Kidney capillary endothelial cell (primary cell): ENCODE results near the gene GCNA.
"Not testable (repeated sequence)": the region's sequence is repeated elsewhere in the genome, so short reads cannot be mapped to it uniquely, and the experiment has no call there.

Experiments
- DNase-seq: peaks from one replicate; pipeline ENCODE4 v3.0.0-alpha.2; 2018; ENCODE audit warnings: low spot score

GCNA gene

DNA sequence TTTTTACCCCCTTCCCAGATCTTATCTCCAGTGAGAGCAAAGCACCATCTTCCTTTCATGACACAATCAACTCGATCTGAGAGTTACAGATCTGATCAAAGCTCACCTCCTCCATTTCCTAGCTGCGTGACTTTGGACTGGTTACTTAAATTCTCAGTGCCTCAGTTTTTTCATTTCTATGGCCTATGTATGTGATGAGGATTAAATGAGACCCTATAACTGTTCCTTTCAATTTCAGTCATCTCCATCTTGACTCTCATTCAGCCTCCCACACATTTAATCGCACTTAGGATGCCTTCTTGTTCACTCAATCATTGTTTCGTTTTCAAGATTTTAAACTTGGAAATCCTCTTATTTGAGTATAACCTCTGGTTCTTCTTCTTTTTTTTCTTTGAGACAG lies 60.2 kb downstream of the GCNA start:
- DNase-seq, result no peak

GRCh38 chrX:71640002-71640401 lies 61.8 kb downstream of the GCNA start:
- no peak for DNase-seq

- not testable (repeated sequence) for DNase-seq
These were observed 66.2 kb downstream of the GCNA start for GRCh38 chrX:71644406-71644805.

DNA sequence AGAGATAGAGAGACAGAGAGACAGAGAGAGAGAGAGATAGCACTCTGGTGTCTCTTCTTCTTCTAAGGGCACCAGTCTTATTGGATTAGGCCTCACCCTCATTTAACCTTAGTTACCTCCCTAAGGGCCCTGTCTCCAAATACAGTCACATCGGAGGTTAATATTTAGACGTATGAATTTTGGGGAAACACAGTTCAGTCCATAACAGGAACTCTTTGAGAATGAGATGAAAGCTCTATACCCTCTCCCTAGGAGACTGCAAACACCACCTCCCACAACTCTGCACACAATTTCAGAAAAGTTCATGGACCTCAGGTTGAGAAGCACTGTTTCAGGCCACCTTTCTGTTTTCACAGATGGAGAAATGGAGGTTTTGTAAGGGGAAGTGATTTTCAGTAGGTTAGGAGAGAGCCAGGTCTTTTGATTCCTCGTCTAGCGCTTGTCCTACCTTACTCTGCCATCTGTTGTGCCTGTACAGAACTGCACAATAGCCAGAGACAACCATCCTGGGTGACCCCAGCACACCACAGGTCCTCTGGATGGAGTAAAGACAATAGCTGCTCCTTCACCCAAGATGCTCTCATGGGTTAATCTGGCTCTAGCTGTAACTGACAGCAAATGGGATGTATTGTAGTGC lies 72.2 kb downstream of the GCNA start:
- no peak for DNase-seq

DNA sequence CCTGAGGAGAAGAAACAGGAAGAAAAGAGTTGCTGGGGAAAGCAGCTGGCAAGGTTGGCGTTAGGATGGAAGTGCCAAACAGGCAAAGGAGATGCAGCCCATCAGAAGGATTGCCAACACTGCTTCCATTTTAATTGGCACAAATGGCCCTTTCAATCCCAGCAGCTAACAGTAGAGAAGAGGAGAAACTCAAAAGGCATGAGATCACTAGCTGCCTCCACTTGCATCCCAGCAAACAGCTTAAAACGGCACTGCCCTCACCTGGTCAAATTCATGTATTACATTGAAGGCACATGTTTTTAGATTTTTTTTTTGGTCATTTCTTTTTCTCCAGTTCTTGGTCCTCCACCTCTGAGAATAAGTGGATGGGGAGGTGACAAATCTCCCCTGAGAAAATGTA lies 74.2 kb downstream of the GCNA start:
- DNase-seq, result peak; percentile 29

DNA sequence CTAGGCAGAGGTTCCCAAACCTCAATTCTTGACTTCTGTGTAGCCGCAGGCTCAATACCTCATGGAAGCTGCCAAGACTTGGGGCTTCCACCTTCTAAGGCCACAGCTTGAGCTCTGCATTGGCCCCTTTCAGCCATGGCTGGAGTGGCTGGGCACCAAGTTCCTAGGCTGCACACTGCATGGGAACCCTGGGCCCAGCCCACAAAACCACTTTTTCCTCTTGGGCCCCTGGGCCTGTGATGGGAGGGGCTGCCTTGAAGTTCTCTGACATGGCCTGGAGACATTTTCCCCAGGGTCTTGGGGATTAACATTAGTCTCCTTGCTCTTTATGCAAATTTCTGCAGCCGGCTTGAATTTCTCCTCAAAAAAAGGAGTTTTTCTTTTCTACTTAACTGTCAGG lies 75.1 kb downstream of the GCNA start:
- DNase-seq, result no peak

GRCh38 chrX:71657267-71657666 lies 79.0 kb downstream of the GCNA start:
- DNase-seq, result no peak

- DNase-seq, result no peak
These were observed 81.1 kb downstream of the GCNA start for GRCh38 chrX:71659342-71659741.

DNA sequence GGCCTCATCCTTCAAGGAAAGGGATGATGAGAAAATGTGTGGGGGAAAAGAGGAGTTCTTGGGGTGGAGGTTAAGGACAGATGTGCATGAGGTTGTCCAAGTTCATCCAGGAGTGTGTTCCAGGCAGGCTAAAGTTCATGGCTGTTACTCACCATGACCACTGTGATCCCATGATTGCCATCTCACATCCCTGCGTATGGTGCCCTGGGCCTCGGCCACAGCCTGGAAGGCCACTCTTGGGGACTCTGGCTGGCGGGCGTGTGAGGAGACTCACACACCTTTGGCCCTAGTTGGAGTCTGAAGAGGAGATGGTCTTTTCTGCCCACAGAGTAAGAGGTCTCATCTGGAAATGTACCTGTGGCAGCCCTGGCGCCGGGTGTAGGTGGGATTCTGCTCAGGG lies 81.7 kb downstream of the GCNA start:
- DNase-seq, result no peak

DNA sequence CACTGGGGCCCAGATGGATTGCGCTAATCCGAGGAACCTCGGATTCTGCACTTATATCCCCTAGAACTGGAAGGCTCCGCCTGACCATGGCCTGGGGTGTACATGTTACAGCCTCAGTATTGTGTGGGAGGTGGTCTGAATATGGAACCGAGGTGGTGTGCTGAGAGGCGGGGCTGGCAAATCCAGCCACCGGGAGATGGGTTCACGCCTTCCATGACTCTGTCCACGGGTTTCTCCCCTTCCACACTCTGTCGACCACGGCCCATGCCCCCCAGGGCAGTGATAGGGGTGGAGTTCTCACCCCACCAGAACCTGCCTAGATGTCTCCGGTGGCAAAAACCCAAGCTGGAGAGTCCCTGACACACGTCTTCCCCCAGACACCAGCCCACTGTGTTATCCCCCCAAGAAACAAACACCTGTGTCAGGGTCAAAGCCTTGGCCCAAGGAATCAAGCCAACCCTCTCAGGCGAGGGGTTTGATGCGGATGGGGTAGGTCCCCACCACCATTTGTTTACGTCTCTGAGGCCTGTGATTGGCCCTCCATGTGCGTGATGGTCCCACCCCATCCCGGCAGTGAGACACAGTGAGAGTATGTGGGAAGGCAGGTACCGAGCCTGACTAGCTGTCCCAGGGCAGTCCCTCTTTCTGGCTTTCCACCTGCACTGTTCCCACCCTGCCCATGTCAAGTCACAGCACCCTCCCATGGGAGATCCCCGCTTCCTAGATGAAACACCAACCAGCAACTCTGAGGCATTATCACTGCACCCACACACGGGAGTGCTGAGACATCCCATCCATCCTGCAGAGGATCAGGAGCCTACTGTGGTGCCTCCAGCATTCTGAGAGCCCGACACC lies 82.6 kb downstream of the GCNA start:
- DNase-seq, result no peak

GRCh38 chrX:71661919-71662318 lies 83.7 kb downstream of the GCNA start:
- no peak for DNase-seq

GRCh38 chrX:71662654-71663053 lies 84.4 kb downstream of the GCNA start:
- not testable (repeated sequence) for DNase-seq
